SK-N-SH (cell line): ENCODE data around the gene EMX2. TPM values are rescaled to one million over a fixed set of nuclear protein-coding genes. Genes with fewer than 3 reads are reported as not detected.

ENCODE experiments used
- CTCF ChIA-PET: fragments of 300-600, 350-600 bp; formaldehyde crosslinking; extraction: SDS; loops from one replicate; lab custom pipeline; 2021; lab: Yijun Ruan, JAX
- POLR2A ChIA-PET: fragments of 350-600 bp; sonication (Branson Sonifier 250); formaldehyde crosslinking; extraction: SDS; loops from one replicate; lab custom pipeline; 2020; ENCODE audit warnings: antibody characterized with exemption, inconsistent platforms; lab: Yijun Ruan, JAX
- DNase-seq: peaks from one replicate; pipeline ENCODE4 v3.0.0; 2012
- H2AFZ ChIP-seq: fragments of 200-600 bp; sonication (generic); 2 replicates; pipeline ENCODE4 v1.8.1; 2016; ENCODE audit warnings: antibody characterized with exemption, mild to moderate bottlenecking, low read depth
- H3F3A ChIP-seq: fragments of 200-600 bp; sonication (generic); replicated peaks from 2 replicates; pipeline ENCODE3; 2016; ENCODE audit warnings: antibody characterized with exemption, mild to moderate bottlenecking; ENCODE audit not compliant: insufficient read depth
- H3K27ac ChIP-seq, 2 experiments: fragments of 200-500 bp in 1 of 2; fragments of 200-600 bp in 1 of 2; sonication (Bioruptor generic) in 1 of 2; sonication (generic), shearing (Covaris generic) in 1 of 2; 2 replicates each; pipeline versions ENCODE4 v1.5.1 to v1.6.1; 2014 to 2016; ENCODE audit warnings: low read depth in 2 of 2, inconsistent platforms in 1 of 2, low read length in 1 of 2, mild to moderate bottlenecking in 1 of 2, mixed read lengths in 1 of 2
- H3K27me3 ChIP-seq: fragments of 200-600 bp; sonication (generic), shearing (Covaris generic); 2 replicates; pipeline ENCODE4 v1.6.1; 2016; ENCODE audit warnings: mixed run types; ENCODE audit not compliant: insufficient read depth
- H3K36me3 ChIP-seq, 2 experiments: fragments of 200-500 bp in 1 of 2; fragments of 200-600 bp in 1 of 2; sonication (Bioruptor generic) in 1 of 2; sonication (generic) in 1 of 2; replicated peaks in 1 of 2; 2 replicates each; pipeline versions ENCODE3 to v1.5.1; 2014 to 2016; ENCODE audit warnings: low read length in 1 of 2, mild to moderate bottlenecking in 1 of 2; ENCODE audit not compliant: insufficient read depth in 2 of 2, control insufficient read depth in 1 of 2
- H3K4me1 ChIP-seq, 2 experiments: fragments of 200-500 bp in 1 of 2; fragments of 200-600 bp in 1 of 2; sonication (Bioruptor generic) in 1 of 2; sonication (generic), shearing (Covaris generic) in 1 of 2; 2 replicates each; pipeline versions ENCODE4 v1.5.1 to v1.6.1; 2014 to 2016; ENCODE audit warnings: low read depth in 1 of 2, low read length in 1 of 2, mixed run types in 1 of 2; ENCODE audit not compliant: insufficient read depth in 2 of 2, control insufficient read depth in 1 of 2
- H3K4me2 ChIP-seq: fragments of 200-600 bp; sonication (generic), shearing (Covaris generic); 2 replicates; pipeline ENCODE4 v1.6.1; 2017; ENCODE audit warnings: mixed run types
- H3K4me3 ChIP-seq, 2 experiments: fragments of 200-500 bp in 1 of 2; fragments of 200-600 bp in 1 of 2; sonication (Bioruptor generic) in 1 of 2; sonication (generic), shearing (Covaris generic) in 1 of 2; 2 replicates each; pipeline versions ENCODE4 v1.5.1 to v1.8.1; 2014 to 2016; ENCODE audit warnings: low read depth in 2 of 2, inconsistent platforms in 1 of 2, low read length in 1 of 2, mild to moderate bottlenecking in 1 of 2, mixed read lengths in 1 of 2, moderate library complexity in 1 of 2
- H3K79me2 ChIP-seq: fragments of 200-600 bp; sonication (generic); 2 replicates; pipeline ENCODE4 v1.8.1; 2017; ENCODE audit warnings: mild to moderate bottlenecking; ENCODE audit not compliant: insufficient read depth
- H3K9ac ChIP-seq: fragments of 200-600 bp; sonication (generic); 2 replicates; pipeline ENCODE4 v1.6.1; 2017; ENCODE audit warnings: mixed run types
- H3K9me2 ChIP-seq: fragments of 200-600 bp; sonication (generic); 2 replicates; pipeline ENCODE4 v1.6.1; 2017; ENCODE audit warnings: mixed run types
- H3K9me3 ChIP-seq: fragments of 200-600 bp; sonication (generic); 2 replicates; pipeline ENCODE4 v1.6.1; 2017; ENCODE audit warnings: mixed run types, mild to moderate bottlenecking, moderate library complexity
- H4K20me1 ChIP-seq: fragments of 200-600 bp; sonication (generic); 2 replicates; pipeline ENCODE4 v1.6.1; 2017; ENCODE audit warnings: mild to moderate bottlenecking, mixed run types; ENCODE audit not compliant: insufficient read depth
- CHD2 ChIP-seq: fragments of 150-350 bp; IDR thresholded peaks from 2 replicates; pipeline ENCODE4 v1.6.1; 2018; ENCODE audit warnings: low read length; ENCODE audit not compliant: partially characterized antibody
- EP300 ChIP-seq, 2 experiments: IDR thresholded peaks; 2 replicates each; pipeline versions ENCODE4 v1.4.0 to v1.6.1; 2012; ENCODE audit warnings: borderline replicate concordance in 1 of 2, low read depth in 1 of 2, low read length in 1 of 2
- EZH2phosphoT487 ChIP-seq: fragments of 200-600 bp; sonication (generic); IDR thresholded peaks from 2 replicates; pipeline ENCODE4 v1.6.1; 2017; ENCODE audit warnings: low read depth, mixed run types, mild to moderate bottlenecking, antibody characterized with exemption, moderate library complexity, borderline replicate concordance
- FOSL2 ChIP-seq: IDR thresholded peaks from 2 replicates; pipeline ENCODE4 v1.4.0; 2012; ENCODE audit warnings: low read depth, mild to moderate bottlenecking, moderate library complexity, borderline replicate concordance
- IRF3 ChIP-seq: fragments of 150-350 bp; IDR thresholded peaks from 2 replicates; pipeline ENCODE4 v1.6.1; 2016; ENCODE audit warnings: mild to moderate bottlenecking, low read depth, low read length
- JUND ChIP-seq: IDR thresholded peaks from 2 replicates; pipeline ENCODE4 v1.4.0; 2012
- MEF2A ChIP-seq: IDR thresholded peaks from 2 replicates; pipeline ENCODE4 v1.4.0; 2012; ENCODE audit warnings: low read depth, borderline replicate concordance
- MXI1 ChIP-seq: IDR thresholded peaks from 2 replicates; pipeline ENCODE4 v1.6.1; 2012; ENCODE audit warnings: mild to moderate bottlenecking, low read depth, low read length, improper control_type of control experiment
- NFIC ChIP-seq: IDR thresholded peaks from 2 replicates; pipeline ENCODE4 v1.4.0; 2012; ENCODE audit warnings: borderline replicate concordance
- POLR2AphosphoS5 ChIP-seq: IDR thresholded peaks from 2 replicates; pipeline ENCODE4 v1.6.1; 2012; ENCODE audit warnings: low read depth, low read length
- RAD21 ChIP-seq: IDR thresholded peaks from 2 replicates; pipeline ENCODE4 v1.6.1; 2012; ENCODE audit warnings: mild to moderate bottlenecking, low read length
- RCOR1 ChIP-seq: fragments of 150-350 bp; IDR thresholded peaks from 2 replicates; pipeline ENCODE4 v1.6.1; 2017; ENCODE audit warnings: antibody characterized with exemption, low read length
- RFX5 ChIP-seq: IDR thresholded peaks from 2 replicates; pipeline ENCODE4 v1.6.1; 2012; ENCODE audit warnings: mild to moderate bottlenecking, improper control_type of control experiment, low read length
- RXRA ChIP-seq: IDR thresholded peaks from 2 replicates; pipeline ENCODE4 v1.4.0; 2012; ENCODE audit warnings: low read depth, mild to moderate bottlenecking, borderline replicate concordance
- SMC3 ChIP-seq: IDR thresholded peaks from 2 replicates; pipeline ENCODE4 v1.6.1; 2012; ENCODE audit warnings: low read depth, low read length, improper control_type of control experiment
- TAF1 ChIP-seq: IDR thresholded peaks from 2 replicates; pipeline ENCODE4 v1.6.1; 2012; ENCODE audit warnings: low read depth, mild to moderate bottlenecking, low read length, moderate library complexity, borderline replicate concordance
- WGBS: methylation state at CpG from one replicate; pipeline ENCODE4 v1.1.6; 2017; ENCODE audit warnings: low lambda C conversion rate; 5-methylcytosine and 5-hydroxymethylcytosine counted together
- polyA plus RNA-seq, 3 experiments: library from polyadenylated mRNA; depleted of rRNA; stranded (reverse); fragments of >200 nt; gene quantifications; 2 replicates each; pipeline ENCODE4 v1.2.3, GENCODE V29; 2012
- TF ChIP-seq, protein P1 (sequence below): IDR thresholded peaks from 2 replicates; pipeline ENCODE4 v1.4.0; 2012; ENCODE audit warnings: low read depth, borderline replicate concordance
- TF ChIP-seq, protein P2 (sequence below): IDR thresholded peaks from 2 replicates; pipeline ENCODE4 v1.6.1; 2012; ENCODE audit warnings: mild to moderate bottlenecking, low read depth, low read length, moderate library complexity

The EMX2 gene
- polyA plus RNA-seq, 1 of the 3 experiments (the other 2 are of a cell fraction): not detected

DNA sequence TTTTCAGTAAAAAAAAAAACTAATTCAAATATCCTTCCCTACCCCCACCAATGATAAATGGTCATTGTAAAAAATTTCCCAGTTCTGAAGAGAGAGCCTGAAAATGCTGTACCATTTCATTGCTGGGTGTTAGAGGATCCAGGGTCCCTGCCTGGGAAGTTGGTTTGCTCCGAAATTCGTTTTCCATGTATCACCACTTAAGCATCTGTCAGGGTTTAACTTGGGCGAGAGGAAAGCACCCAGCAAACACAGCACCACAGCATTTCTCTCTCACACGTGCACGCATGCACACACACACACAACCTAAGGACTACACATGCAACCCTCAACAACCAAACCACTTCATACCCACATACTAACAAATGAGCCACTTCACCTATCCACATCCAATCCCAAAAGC, 42.1 kb upstream of the EMX2 start:
- no peaks in the 10 kb centered on the region for H4K20me1 ChIP-seq
- H3K9me2 ChIP-seq: no peaks in the 10 kb centered on the region
- H3K27me3 ChIP-seq: no peaks in the 10 kb centered on the region
- peaks cover 0 to 29% of the 10 kb centered on the region in 2 experiments; a peak in 3 of 4 replicates for H3K4me1 ChIP-seq
- ChIA-PET POLR2A (no interaction called here), CTCF (interaction anchor here (0.8 to 11.2 kb wide), 5 partner anchors 10 to 1044 kb away, joined by 3 to 189 read pairs (median 3); no protein-coding TSS in a partner anchor)
- no peak overlapping the region for H2AFZ ChIP-seq
- H3K79me2 ChIP-seq: no peaks in the 10 kb centered on the region
- H3K27ac ChIP-seq: no peak overlapping the region
- 53% methylated on average over 5 of the region's 5 CpGs for WGBS
- no peak overlapping the region for H3K4me2 ChIP-seq
- no peak for DNase-seq
- H3K9me3 ChIP-seq: no peaks in the 10 kb centered on the region
- H3K9ac ChIP-seq: no peak overlapping the region
- H3K36me3 ChIP-seq: no peaks in the 10 kb centered on the region
- no peaks in the 10 kb centered on the region for H3F3A ChIP-seq
- H3K4me3 ChIP-seq: no peak overlapping the region
- TF ChIP-seq, protein P1, sequence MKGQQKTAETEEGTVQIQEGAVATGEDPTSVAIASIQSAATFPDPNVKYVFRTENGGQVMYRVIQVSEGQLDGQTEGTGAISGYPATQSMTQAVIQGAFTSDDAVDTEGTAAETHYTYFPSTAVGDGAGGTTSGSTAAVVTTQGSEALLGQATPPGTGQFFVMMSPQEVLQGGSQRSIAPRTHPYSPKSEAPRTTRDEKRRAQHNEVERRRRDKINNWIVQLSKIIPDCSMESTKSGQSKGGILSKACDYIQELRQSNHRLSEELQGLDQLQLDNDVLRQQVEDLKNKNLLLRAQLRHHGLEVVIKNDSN: no peak
- TF ChIP-seq JUND (no peak), RFX5 (no peak), NFIC (no peak), MEF2A (no peak), FOSL2 (no peak)
- TF ChIP-seq, protein P2, sequence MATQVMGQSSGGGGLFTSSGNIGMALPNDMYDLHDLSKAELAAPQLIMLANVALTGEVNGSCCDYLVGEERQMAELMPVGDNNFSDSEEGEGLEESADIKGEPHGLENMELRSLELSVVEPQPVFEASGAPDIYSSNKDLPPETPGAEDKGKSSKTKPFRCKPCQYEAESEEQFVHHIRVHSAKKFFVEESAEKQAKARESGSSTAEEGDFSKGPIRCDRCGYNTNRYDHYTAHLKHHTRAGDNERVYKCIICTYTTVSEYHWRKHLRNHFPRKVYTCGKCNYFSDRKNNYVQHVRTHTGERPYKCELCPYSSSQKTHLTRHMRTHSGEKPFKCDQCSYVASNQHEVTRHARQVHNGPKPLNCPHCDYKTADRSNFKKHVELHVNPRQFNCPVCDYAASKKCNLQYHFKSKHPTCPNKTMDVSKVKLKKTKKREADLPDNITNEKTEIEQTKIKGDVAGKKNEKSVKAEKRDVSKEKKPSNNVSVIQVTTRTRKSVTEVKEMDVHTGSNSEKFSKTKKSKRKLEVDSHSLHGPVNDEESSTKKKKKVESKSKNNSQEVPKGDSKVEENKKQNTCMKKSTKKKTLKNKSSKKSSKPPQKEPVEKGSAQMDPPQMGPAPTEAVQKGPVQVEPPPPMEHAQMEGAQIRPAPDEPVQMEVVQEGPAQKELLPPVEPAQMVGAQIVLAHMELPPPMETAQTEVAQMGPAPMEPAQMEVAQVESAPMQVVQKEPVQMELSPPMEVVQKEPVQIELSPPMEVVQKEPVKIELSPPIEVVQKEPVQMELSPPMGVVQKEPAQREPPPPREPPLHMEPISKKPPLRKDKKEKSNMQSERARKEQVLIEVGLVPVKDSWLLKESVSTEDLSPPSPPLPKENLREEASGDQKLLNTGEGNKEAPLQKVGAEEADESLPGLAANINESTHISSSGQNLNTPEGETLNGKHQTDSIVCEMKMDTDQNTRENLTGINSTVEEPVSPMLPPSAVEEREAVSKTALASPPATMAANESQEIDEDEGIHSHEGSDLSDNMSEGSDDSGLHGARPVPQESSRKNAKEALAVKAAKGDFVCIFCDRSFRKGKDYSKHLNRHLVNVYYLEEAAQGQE: no peak

DNA sequence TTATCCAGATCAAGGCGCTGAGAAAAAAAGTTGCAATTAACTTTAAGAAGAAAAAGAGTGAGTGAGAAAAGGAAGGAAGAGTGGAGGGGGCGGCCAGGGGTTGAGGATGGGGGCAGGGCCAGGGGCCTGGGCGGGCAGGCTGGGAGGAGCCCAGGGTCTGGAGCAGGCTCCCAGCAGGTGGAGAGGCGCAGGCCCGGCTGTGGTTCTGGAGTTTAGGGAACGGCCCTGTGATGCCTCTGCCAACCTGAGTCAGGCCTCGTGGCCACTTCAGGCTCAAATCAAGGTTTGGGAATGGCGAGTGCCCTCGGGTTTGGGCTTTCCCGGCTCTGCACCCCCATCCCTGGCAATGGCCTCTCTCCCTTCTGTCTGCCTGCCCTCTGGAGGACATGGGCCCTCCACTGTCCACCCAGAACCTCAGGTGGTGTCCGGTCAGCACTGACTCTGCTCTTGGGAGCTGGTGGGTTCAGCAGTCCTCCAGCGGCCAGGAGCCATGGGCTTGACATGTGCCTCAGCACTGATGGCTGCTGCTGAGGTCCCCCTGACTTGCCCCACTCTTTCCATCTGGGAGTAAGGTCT, 41.0 kb upstream of the EMX2 start:
- CTCF ChIA-PET: interaction anchor here (0.8 to 11.2 kb wide), 3 partner anchors 34 to 922 kb away, joined by 3 to 189 read pairs (median 11); no protein-coding TSS in a partner anchor
- Histone ChIP-seq H2AFZ (no peak overlapping the region), H3K4me2 (no peak overlapping the region), H3K27ac (no peak overlapping the region), H3K9ac (no peak overlapping the region), H3K27me3 (no peaks in the 10 kb centered on the region), H3K4me3 (no peak overlapping the region), H3K9me2 (no peaks in the 10 kb centered on the region), H3K36me3 (no peaks in the 10 kb centered on the region), H4K20me1 (no peaks in the 10 kb centered on the region), H3K79me2 (no peaks in the 10 kb centered on the region), H3K4me1 (peaks cover 0 to 29% of the 10 kb centered on the region in 2 experiments; a peak in 3 of 4 replicates), H3K9me3 (no peaks in the 10 kb centered on the region), H3F3A (no peaks in the 10 kb centered on the region)
- POLR2A ChIA-PET: interaction anchor here (0.6 kb wide), 1 partner anchor 20 kb away, joined by 4 read pairs; no protein-coding TSS in a partner anchor
- DNase-seq: no peak
- WGBS: 55% methylated on average over 8 of the region's 12 CpGs
- TF ChIP-seq FOSL2: no peak
- TF ChIP-seq EZH2phosphoT487: no peak
- TF ChIP-seq RAD21: no peak
- no peak for TF ChIP-seq MXI1
- TF ChIP-seq SMC3: no peak
- TF ChIP-seq RCOR1: no peak
- TF ChIP-seq, protein P1: no peak
- TF ChIP-seq IRF3: no peak
- TF ChIP-seq TAF1: no peak
- no peak for TF ChIP-seq CHD2
- no peak for TF ChIP-seq EP300 (IDR thresholded peaks at IDR 0.05; ENCODE audit: borderline replicate concordance in 1 of 2, low read depth in 1 of 2, low read length in 1 of 2)
- TF ChIP-seq POLR2AphosphoS5: no peak
- no peak for TF ChIP-seq RXRA
